Smooth muscle cell (in vitro differentiated cells): ENCODE results near the gene C1orf56. TPM values are rescaled to one million over a fixed set of nuclear protein-coding genes. Genes with fewer than 3 reads are reported as not detected.

ENCODE experiments used
- DNase-seq: peaks from one replicate; lab custom pipeline; 2025; ENCODE audit not compliant: unreplicated experiment; lab: John Stamatoyannopoulos, UW
- H2AFZ ChIP-seq: fragments of 200-600 bp; sonication (generic); 2 replicates; pipeline ENCODE4 v1.6.0; 2016; ENCODE audit warnings: antibody characterized with exemption, low read depth, mild to moderate bottlenecking
- H3F3A ChIP-seq: fragments of 200-600 bp; sonication (generic); 2 replicates; pipeline ENCODE4 v1.6.0; 2017; ENCODE audit warnings: antibody characterized with exemption, low read depth
- H3K27ac ChIP-seq: fragments of 200-600 bp; sonication (generic); 2 replicates; pipeline ENCODE4 v1.5.1; 2016; ENCODE audit warnings: low read depth, mild to moderate bottlenecking
- H3K27me3 ChIP-seq: fragments of 200-600 bp; sonication (generic); 2 replicates; pipeline ENCODE4 v1.6.1; 2016; ENCODE audit warnings: low read depth, mild to moderate bottlenecking
- H3K36me3 ChIP-seq: fragments of 200-600 bp; sonication (generic); 2 replicates; pipeline ENCODE4 v1.5.1; 2016; ENCODE audit warnings: low read depth
- H3K4me1 ChIP-seq: fragments of 200-600 bp; sonication (generic); 2 replicates; pipeline ENCODE4 v1.5.1; 2016; ENCODE audit warnings: low read depth
- H3K4me2 ChIP-seq: fragments of 200-600 bp; sonication (generic); 2 replicates; pipeline ENCODE4 v1.6.0; 2016; ENCODE audit warnings: mild to moderate bottlenecking
- H3K4me3 ChIP-seq: fragments of 200-600 bp; sonication (generic); 2 replicates; pipeline ENCODE4 v1.5.1; 2016; ENCODE audit warnings: mild to moderate bottlenecking
- H3K79me2 ChIP-seq: fragments of 200-600 bp; sonication (generic); 2 replicates; pipeline ENCODE4 v1.6.0; 2016; ENCODE audit warnings: low read depth, mild to moderate bottlenecking
- H3K9ac ChIP-seq: fragments of 200-600 bp; sonication (generic); 2 replicates; pipeline ENCODE4 v1.6.0; 2016; ENCODE audit warnings: low read depth
- H3K9me3 ChIP-seq: fragments of 200-600 bp; sonication (generic); replicated peaks from 2 replicates; pipeline ENCODE4 v1.5.1; 2016; ENCODE audit warnings: low read depth
- H4K20me1 ChIP-seq: fragments of 200-600 bp; sonication (generic); 2 replicates; pipeline ENCODE4 v1.6.0; 2016; ENCODE audit warnings: low read depth
- WGBS: methylation state at CpG from one replicate; pipeline ENCODE4 v1.1.7; 2016; ENCODE audit warnings: low lambda C conversion rate; 5-methylcytosine and 5-hydroxymethylcytosine counted together
- polyA plus RNA-seq: library from polyadenylated mRNA; unstranded; fragments of >200 nt; fragmentation: Nextera tagmentation; extraction: Ambion mirVana; gene quantifications from 2 replicates; pipeline ENCODE4 v1.2.1, GENCODE V29; 2016
- total RNA-seq: library from RNA; depleted of rRNA; stranded (reverse); fragments of >200 nt; gene quantifications from 2 replicates; pipeline ENCODE4 v1.2.3, GENCODE V29; 2014
- TF ChIP-seq, protein P1 (sequence below): fragments of 200-600 bp; sonication (generic); IDR thresholded peaks from 2 replicates; pipeline ENCODE4 v1.5.1; 2017; ENCODE audit warnings: borderline replicate concordance, mild to moderate bottlenecking, antibody characterized with exemption; ENCODE audit not compliant: insufficient read depth, poor library complexity, severe bottlenecking

Gene C1orf56
- total and polyA plus RNA-seq, 2 experiments from 2014 or later = 1.6 to 4.4 TPM

DNA sequence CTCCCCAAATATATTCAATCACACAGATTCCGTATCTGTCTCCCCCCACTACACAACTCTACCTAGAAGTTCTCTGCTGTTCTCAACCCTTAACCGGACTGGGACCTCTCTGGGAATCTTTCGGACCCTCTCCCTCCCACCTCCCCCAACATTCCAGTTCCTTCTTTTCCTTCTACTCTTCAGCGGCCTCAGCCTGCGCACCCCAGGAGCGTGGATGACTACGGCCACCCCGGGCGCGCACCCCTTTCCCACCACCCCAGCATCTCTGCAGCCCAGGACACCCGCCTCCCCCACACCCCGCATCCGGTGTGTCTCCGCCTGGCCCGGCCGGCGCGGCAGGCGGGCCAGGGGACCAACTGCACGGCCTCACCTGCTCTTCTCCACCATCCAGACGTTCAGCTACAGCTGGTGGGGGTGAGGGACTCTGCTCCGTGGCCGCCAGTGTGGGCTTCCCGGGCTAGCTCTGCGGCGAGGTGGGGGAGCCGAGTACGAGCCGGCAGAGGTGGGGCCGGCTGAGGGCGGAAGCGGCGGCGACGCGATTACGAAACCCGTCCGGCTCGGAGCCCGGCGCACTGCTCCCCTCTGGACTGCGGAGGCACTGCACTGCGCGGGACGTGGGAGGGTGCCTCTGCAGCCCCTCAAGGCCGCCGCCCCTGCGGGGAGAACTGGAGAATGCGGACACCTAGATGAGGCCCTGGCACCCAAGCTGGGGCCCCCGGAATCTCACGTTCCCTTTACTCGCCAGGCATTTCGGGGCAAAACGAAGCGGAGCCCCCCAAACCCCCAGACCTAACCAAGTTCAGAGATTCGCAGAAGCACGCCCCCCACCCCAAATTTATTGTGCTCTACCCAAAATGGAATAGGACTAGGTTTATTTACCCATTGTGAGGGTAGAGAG, 11.8 kb downstream of the C1orf56 start, which contains the start of gene CDC42SE1:
Gene CDC42SE1, minus strand, starts transcription at position 514 of the 898 bp plus-strand sequence. CDS start 3,892 bp downstream, outside the sequence.
- peak within 1 kb of the TSS; percentile 98 for H3K27ac ChIP-seq
- peak within 1 kb of the TSS; percentile 100 for H3K4me3 ChIP-seq
- H2AFZ ChIP-seq = peak within 1 kb of the TSS; percentile 47
- peak; percentile 33 for DNase-seq
- peak within 1 kb of the TSS; percentile 98 for H3K4me2 ChIP-seq
- H4K20me1 ChIP-seq = peaks cover 51% of the 10 kb centered on the region
- H3K4me1 ChIP-seq = peaks cover 27% of the 10 kb centered on the region
- H3K79me2 ChIP-seq = peaks cover 99% of the 10 kb centered on the region
- no peaks in the 10 kb centered on the region for H3K27me3 ChIP-seq
- no peaks in the 10 kb centered on the region for H3K9me3 ChIP-seq
- H3F3A ChIP-seq = peaks cover 22% of the 10 kb centered on the region
- H3K36me3 ChIP-seq = peaks cover under 1% of the 10 kb centered on the region
- TF ChIP-seq, protein P1, sequence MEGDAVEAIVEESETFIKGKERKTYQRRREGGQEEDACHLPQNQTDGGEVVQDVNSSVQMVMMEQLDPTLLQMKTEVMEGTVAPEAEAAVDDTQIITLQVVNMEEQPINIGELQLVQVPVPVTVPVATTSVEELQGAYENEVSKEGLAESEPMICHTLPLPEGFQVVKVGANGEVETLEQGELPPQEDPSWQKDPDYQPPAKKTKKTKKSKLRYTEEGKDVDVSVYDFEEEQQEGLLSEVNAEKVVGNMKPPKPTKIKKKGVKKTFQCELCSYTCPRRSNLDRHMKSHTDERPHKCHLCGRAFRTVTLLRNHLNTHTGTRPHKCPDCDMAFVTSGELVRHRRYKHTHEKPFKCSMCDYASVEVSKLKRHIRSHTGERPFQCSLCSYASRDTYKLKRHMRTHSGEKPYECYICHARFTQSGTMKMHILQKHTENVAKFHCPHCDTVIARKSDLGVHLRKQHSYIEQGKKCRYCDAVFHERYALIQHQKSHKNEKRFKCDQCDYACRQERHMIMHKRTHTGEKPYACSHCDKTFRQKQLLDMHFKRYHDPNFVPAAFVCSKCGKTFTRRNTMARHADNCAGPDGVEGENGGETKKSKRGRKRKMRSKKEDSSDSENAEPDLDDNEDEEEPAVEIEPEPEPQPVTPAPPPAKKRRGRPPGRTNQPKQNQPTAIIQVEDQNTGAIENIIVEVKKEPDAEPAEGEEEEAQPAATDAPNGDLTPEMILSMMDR = peak; percentile 50
- WGBS = under 1% methylated on average over 42 of the region's 58 CpGs
- peak within 1 kb of the TSS; percentile 98 for H3K9ac ChIP-seq

DNA sequence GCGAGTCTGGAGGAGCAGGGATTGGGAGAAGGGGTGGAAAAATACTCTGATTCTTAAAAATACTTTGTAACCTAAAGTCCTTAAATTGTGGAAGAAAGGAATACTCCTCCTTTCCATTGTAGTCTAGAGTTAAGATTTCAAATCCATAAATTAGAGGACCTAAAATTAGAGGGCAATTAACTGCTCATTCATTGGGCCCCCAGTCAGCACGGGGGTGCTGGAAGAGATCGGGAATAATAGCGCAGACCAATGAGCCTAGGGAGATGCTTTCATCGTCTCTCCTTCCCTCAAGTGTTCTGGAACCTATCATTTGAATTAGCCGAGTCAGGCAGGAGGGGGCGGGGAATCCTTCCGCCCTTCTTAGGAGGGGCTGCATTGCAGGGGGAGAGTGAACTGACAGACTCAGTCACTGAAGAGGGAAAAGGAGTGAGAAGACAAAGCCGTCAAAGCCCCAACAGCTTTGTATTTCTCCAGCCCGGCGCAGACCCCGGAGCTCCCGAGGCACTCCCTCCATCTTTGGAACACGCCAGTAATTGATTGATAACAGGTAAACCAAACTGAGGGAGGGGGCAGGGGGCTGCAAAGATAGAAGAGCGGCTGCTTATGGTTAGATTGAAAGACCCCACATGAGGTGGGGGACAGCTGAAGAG, 12.6 kb downstream of the C1orf56 start, which contains the start of gene MLLT11:
Gene MLLT11, plus strand, starts transcription at position 391 of the 650 bp plus-strand sequence. CDS start 6,828 bp downstream, outside the sequence.
- peak within 1 kb of the TSS; percentile 100 for H3K4me3 ChIP-seq
- H3K9ac ChIP-seq = peak within 1 kb of the TSS; percentile 98
- H2AFZ ChIP-seq = peak within 1 kb of the TSS; percentile 47
- peaks cover 51% of the 10 kb centered on the region for H4K20me1 ChIP-seq
- H3K4me2 ChIP-seq = peak within 1 kb of the TSS; percentile 98
- peak; percentile 18 for DNase-seq
- peaks cover 100% of the 10 kb centered on the region for H3K79me2 ChIP-seq
- TF ChIP-seq, protein P1 = no peak
- peaks cover 14% of the 10 kb centered on the region for H3F3A ChIP-seq
- no peaks in the 10 kb centered on the region for H3K36me3 ChIP-seq
- H3K9me3 ChIP-seq = no peaks in the 10 kb centered on the region
- H3K27me3 ChIP-seq = no peaks in the 10 kb centered on the region
- peaks cover 27% of the 10 kb centered on the region for H3K4me1 ChIP-seq
- peak within 1 kb of the TSS; percentile 98 for H3K27ac ChIP-seq
- 2% methylated on average over 15 of the region's 15 CpGs for WGBS

DNA sequence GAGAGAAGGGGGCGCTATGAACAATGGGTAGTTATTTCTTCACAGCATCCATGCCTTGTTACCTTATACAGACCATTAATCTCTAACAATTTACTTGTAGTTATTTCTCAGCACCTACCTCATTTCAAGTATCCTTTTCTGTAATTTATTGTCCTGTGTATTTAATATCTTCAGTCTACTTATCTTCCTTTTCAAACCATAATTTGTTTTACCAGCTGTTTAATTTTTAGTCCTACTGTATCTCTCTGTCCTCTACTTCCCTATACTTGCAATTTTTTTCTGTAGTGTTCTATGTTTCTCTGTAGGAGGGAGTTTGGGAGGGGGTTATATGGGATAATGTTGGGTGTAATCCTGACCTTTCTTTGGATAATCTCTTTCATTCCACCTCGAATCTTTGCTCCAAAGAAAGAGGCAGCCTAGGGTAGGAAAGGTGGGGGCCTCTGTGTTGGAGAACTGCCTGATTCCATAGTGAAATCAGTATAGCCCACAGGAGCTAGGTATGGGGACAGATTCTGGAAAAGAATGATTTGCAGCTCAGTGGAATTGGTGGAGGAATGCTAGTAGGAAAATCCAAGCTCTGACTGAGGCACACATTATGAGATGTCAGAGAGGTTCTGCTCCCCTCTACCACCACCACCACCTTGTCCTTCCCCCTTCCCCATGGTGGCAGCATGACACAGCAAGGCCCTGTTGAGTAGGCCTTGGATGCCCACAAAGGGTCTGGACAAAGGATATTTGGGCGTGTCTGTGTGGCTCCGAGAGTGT, 13.3 kb downstream of the C1orf56 start:
- peak overlapping the region; percentile 98 for H3K27ac ChIP-seq
- peak overlapping the region; percentile 47 for H2AFZ ChIP-seq
- no peaks in the 10 kb centered on the region for H3K9me3 ChIP-seq
- H3K4me2 ChIP-seq = peak overlapping the region; percentile 98
- H3F3A ChIP-seq = peaks cover 9% of the 10 kb centered on the region
- peaks cover 100% of the 10 kb centered on the region for H3K79me2 ChIP-seq
- no peaks in the 10 kb centered on the region for H3K27me3 ChIP-seq
- TF ChIP-seq, protein P1 = no peak
- H4K20me1 ChIP-seq = peaks cover 51% of the 10 kb centered on the region
- H3K4me1 ChIP-seq = peaks cover 27% of the 10 kb centered on the region
- H3K4me3 ChIP-seq = peak overlapping the region; percentile 100
- H3K36me3 ChIP-seq = no peaks in the 10 kb centered on the region
- WGBS = 8% methylated on average over 4 of the region's 4 CpGs
- DNase-seq = no peak
- H3K9ac ChIP-seq = peak overlapping the region; percentile 98
